NOMO-1 treated with dmso at 0.1 percent for 144 hours (cell line): Measurements from ENCODE around the gene RENBP.

Source experiments
- DNase-seq: peaks from one replicate; lab custom pipeline; 2025; ENCODE audit not compliant: unreplicated experiment; lab: John Stamatoyannopoulos, UW

The RENBP gene

GRCh38 chrX:153900831-153901752 lies 43.4 kb downstream of the RENBP start:
- DNase-seq, result peak; percentile 72

- no peak for DNase-seq
Measured at GRCh38 chrX:153897899-153898298, 46.5 kb downstream of the RENBP start.

GRCh38 chrX:153889123-153889522 lies 55.3 kb downstream of the RENBP start:
- no peak for DNase-seq

- no peak for DNase-seq
Measured at GRCh38 chrX:153888344-153888743, 56.1 kb downstream of the RENBP start.

GRCh38 chrX:153887385-153887784 lies 57.1 kb downstream of the RENBP start:
- no peak for DNase-seq

GRCh38 chrX:153886915-153887314 lies 57.5 kb downstream of the RENBP start:
- DNase-seq, result no peak

GRCh38 chrX:153885968-153886903 lies 58.2 kb downstream of the RENBP start, which contains the start of gene L1CAM:
Gene L1CAM, minus strand, starts transcription at chrX:153886173. Its CDS starts 10,337 bp downstream, at chrX:153875836.
- DNase-seq, result no peak
